GM12865 (cell line): ENCODE results near the gene RTKN.

Source experiments
- DNase-seq: peaks from one replicate; pipeline ENCODE4 v3.0.0; 2010; ENCODE audit warnings: low read depth
- H3K4me3 ChIP-seq: 2 replicates; pipeline ENCODE4 v1.5.1; 2011; ENCODE audit warnings: mild to moderate bottlenecking, low read depth, low read length, control low read depth
- TF ChIP-seq, protein P1 (sequence below): IDR thresholded peaks from 2 replicates; pipeline ENCODE4 v1.5.1; 2011; ENCODE audit warnings: low read length, control low read depth, low read depth, inconsistent platforms; ENCODE audit not compliant: insufficient read depth; ENCODE audit errors: missing control alignments

RTKN gene

DNA sequence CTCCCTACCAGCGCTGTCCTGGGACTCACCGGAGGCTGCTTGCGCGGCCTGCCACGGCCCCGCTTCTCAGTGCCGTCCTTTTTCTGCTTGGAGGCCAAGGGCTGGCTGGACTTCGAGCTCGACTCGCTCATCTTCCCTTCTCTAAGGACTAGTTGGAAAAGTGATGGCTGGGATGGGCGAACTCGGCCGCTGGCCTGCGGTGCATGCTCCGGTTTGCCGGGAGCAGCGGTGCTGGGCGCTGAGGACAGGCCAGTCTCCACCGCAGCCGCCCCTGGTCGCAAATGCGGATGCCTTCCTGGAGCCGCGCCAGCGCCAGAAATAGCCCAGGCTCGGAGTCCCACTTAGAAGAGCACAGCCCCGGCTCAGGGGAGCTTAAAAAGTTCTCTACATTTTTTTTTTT lies 23.4 kb downstream of the RTKN start:
- no peak for DNase-seq
- TF ChIP-seq, protein P1, sequence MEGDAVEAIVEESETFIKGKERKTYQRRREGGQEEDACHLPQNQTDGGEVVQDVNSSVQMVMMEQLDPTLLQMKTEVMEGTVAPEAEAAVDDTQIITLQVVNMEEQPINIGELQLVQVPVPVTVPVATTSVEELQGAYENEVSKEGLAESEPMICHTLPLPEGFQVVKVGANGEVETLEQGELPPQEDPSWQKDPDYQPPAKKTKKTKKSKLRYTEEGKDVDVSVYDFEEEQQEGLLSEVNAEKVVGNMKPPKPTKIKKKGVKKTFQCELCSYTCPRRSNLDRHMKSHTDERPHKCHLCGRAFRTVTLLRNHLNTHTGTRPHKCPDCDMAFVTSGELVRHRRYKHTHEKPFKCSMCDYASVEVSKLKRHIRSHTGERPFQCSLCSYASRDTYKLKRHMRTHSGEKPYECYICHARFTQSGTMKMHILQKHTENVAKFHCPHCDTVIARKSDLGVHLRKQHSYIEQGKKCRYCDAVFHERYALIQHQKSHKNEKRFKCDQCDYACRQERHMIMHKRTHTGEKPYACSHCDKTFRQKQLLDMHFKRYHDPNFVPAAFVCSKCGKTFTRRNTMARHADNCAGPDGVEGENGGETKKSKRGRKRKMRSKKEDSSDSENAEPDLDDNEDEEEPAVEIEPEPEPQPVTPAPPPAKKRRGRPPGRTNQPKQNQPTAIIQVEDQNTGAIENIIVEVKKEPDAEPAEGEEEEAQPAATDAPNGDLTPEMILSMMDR = no peak
- H3K4me3 ChIP-seq = no peak overlapping the region

DNA sequence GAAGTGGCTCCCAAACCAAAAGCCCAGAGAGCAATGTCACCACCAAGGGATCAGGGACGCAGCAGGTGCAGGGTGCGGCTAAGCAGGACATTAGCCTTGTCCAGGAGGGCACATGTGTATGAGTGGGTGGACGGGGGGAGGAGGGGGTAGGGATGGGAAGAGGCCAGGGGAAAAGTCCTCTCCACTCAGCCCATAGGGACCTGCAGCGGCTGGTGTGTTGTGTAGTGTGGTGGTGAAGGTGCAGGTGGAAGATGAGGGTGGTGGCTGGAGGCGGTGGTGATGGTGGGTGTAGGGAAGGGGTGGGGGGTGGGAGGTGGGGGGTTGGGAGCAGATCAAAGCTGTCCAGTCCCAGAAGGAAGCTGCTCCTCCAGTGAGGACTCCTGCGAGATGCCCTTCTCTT lies 24.0 kb downstream of the RTKN start:
- TF ChIP-seq, protein P1 = no peak
- no peak for DNase-seq
- no peak overlapping the region for H3K4me3 ChIP-seq

DNA sequence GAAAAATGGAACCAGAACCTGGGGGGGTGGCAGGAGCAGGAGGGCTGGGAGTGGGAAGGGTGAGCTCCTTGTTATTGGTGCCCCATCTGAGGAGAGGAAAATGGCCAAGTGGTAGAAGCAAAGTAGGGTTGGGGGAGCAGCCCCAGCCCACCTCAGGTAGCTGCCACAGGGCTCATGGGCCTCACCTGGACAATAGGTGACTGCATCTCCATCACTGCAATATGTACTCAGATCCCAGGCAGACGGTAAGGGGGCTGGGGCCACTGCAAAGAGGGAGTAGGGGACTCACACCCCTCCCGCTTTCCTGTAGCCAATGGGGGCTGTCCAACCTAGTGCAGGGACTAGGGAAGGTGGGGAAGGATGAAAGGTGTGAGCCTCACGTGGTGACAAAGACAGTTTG lies 24.5 kb downstream of the RTKN start:
- DNase-seq = no peak
- no peak overlapping the region for H3K4me3 ChIP-seq
- TF ChIP-seq, protein P1 = no peak

DNA sequence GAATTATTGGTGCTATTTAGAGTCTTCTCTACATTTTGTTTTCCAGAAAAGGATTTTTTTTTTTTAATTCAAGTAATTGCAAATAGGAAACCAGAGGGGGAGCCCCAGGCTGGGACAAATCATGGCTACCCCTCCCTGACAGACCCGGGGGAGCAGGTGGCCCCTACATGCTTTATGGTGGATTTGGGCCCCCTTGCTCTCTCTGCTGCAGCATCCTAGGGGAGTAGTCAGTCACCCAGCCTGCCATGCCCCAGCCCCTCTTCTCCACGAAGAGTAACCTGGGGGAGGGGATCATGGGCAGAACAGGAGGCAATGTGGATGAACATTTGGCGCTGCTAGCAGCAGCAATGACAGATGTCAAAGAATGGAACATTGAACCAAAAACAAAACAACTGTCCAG lies 25.0 kb downstream of the RTKN start:
- H3K4me3 ChIP-seq = no peak overlapping the region
- TF ChIP-seq, protein P1 = no peak
- no peak for DNase-seq

DNA sequence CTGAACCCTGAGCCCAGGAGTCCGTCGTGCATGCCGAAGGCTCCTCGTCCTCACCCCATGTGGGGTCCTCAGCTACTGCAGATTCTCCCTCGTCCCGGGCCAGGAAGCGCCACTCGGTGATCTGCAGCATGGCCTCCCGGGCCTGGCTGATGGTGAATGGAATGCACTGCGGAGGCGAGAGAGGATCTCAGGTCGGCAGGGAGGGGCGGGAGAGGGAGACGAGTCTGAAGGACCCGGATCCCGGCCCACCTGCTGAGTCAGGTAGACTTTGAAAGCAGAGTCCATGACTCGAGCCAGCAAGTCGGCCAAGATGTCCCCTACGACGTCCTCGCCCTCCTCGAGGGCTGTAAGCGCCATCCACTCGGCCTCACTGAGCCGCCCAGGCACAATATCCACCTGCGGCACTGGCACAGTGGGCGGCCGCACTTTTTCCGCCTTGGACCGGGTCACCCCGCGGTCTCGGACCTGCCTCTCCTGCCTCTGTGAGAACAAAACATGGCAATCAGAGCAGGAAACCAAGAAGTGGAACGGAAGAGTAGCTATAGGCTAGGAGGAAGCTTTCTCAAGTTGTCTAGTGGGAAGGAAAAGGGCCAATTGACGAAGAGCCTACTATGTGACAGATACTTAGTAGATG lies 25.9 kb downstream of the RTKN start:
- no peak for DNase-seq
- no peak overlapping the region for H3K4me3 ChIP-seq
- TF ChIP-seq, protein P1 = no peak

DNA sequence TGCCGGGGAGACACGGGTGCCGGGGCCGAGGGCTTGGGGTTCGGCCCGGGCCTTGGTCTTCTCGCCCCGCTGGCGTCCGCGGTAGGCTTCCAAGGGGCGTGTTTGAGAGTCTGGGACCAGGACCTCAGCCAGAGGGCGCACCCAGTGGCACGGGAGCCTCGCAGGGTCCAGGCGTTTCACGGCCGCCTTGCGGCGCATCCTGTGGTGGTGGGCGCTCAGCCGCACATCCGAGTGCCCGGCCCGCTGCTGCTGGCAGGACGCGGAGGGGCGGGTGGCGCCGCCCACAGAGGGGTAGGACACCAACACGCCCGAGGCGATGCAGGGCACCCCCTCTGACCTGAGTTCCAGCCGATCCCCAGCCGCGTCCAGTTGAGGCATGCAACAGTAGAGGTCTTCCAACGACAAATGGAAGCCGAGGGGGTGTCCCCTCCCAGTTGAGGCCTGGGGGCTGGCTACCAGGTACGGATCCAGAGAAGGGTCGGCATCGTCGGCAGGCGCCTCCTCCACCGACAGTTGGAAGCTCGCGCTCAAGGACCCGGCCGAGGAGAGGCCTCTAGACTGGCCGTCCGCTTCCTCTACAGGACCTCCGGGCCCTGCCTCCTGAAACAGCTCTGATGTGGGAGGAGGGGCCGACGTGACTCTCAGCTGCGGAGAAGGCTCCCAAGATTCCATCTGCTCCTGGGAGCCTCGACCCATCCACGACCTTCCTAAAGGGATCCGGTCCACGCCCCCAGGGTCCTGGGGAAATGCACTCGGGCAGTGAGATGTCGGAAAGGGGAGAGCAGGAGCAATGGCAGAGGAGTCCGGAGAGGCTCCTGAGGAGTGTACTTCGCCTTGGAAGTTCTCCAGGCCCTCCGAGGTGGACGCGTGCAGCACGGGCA lies 26.6 kb downstream of the RTKN start:
- TF ChIP-seq, protein P1 = no peak
- no peak overlapping the region; the same call in 1 of the 2 replicates for H3K4me3 ChIP-seq
- DNase-seq = no peak
